ENCODE results near the gene ADCY9. TPM values are rescaled to one million over a fixed set of nuclear protein-coding genes. Genes with fewer than 3 reads are reported as not detected.
"Not testable (repeated sequence)": the region's sequence is repeated elsewhere in the genome, so short reads cannot be mapped to it uniquely, and the experiment has no call there.

Gene ADCY9
- 10.4 to 13.8 TPM (median 13.1 TPM) in 3 replicates for total RNA-seq

GRCh38 chr16:4116325-4117249, at the start of gene ADCY9:
ADCY9 (minus strand) TSS chr16:4116442; CDS start chr16:4115442, 1,000 bp downstream.
- DNase-seq (ENCODE audit: low spot score in 2 of 2, unreplicated experiment in 2 of 2), result peak; percentile 81 to 82
- peaks cover 36% of the 10 kb centered on the region for H3K4me1 Mint-ChIP-seq
- H3K9me3 Mint-ChIP-seq, result no peaks in the 10 kb centered on the region
- peaks cover 7% of the 10 kb centered on the region for H3K36me3 Mint-ChIP-seq
- peak within 1 kb of the TSS; percentile 71 for H3K4me3 Mint-ChIP-seq
- H3K27me3 Mint-ChIP-seq (ENCODE audit: low read depth), result no peaks in the 10 kb centered on the region
- H3K27ac Mint-ChIP-seq, result peak within 1 kb of the TSS; percentile 52
- TF ChIP-seq CTCF (IDR thresholded peaks at IDR 0.05; ENCODE audit: unreplicated experiment), result no peak

- no peak for DNase-seq (ENCODE audit: low spot score in 2 of 2, unreplicated experiment in 2 of 2)
- peaks cover 3% of the 10 kb centered on the region for H3K9me3 Mint-ChIP-seq
- no peaks in the 10 kb centered on the region for H3K4me1 Mint-ChIP-seq
- TF ChIP-seq CTCF (IDR thresholded peaks at IDR 0.05; ENCODE audit: unreplicated experiment), result no peak
- no peaks in the 10 kb centered on the region for H3K36me3 Mint-ChIP-seq
- H3K27ac Mint-ChIP-seq, result no peak overlapping the region
- no peaks in the 10 kb centered on the region for H3K27me3 Mint-ChIP-seq (ENCODE audit: low read depth)
- H3K4me3 Mint-ChIP-seq, result no peak overlapping the region
Measured at GRCh38 chr16:4160658-4161430, 44.6 kb upstream of the ADCY9 start.

GRCh38 chr16:4159726-4160125, 43.5 kb upstream of the ADCY9 start:
- Mint-ChIP-seq H3K4me1 (no peaks in the 10 kb centered on the region), H3K9me3 (peaks cover 4% of the 10 kb centered on the region), H3K36me3 (no peaks in the 10 kb centered on the region), H3K4me3 (no peak overlapping the region), H3K27ac (no peak overlapping the region), H3K27me3 (ENCODE audit: low read depth) (no peaks in the 10 kb centered on the region)
- TF ChIP-seq CTCF (IDR thresholded peaks at IDR 0.05; ENCODE audit: unreplicated experiment), result no peak
- no peak for DNase-seq (ENCODE audit: low spot score in 2 of 2, unreplicated experiment in 2 of 2)

- TF ChIP-seq CTCF (IDR thresholded peaks at IDR 0.05; ENCODE audit: unreplicated experiment), result no peak
- Mint-ChIP-seq H3K4me1 (no peaks in the 10 kb centered on the region), H3K36me3 (no peaks in the 10 kb centered on the region), H3K4me3 (no peak overlapping the region), H3K27ac (no peak overlapping the region), H3K27me3 (ENCODE audit: low read depth) (no peaks in the 10 kb centered on the region), H3K9me3 (peaks cover 4% of the 10 kb centered on the region)
- no peak for DNase-seq (ENCODE audit: low spot score in 2 of 2, unreplicated experiment in 2 of 2)
Measured at GRCh38 chr16:4158143-4159093, 42.2 kb upstream of the ADCY9 start.

- Mint-ChIP-seq H3K36me3 (no peaks in the 10 kb centered on the region), H3K27ac (no peak overlapping the region), H3K9me3 (peaks cover 4% of the 10 kb centered on the region), H3K4me3 (no peak overlapping the region), H3K27me3 (ENCODE audit: low read depth) (no peaks in the 10 kb centered on the region), H3K4me1 (peaks cover 2% of the 10 kb centered on the region)
- no peak for DNase-seq (ENCODE audit: low spot score in 2 of 2, unreplicated experiment in 2 of 2)
- no peak for TF ChIP-seq CTCF (IDR thresholded peaks at IDR 0.05; ENCODE audit: unreplicated experiment)
Measured at GRCh38 chr16:4157376-4157825, 41.2 kb upstream of the ADCY9 start.

- H3K36me3 Mint-ChIP-seq; H3K4me3 Mint-ChIP-seq; H3K9me3 Mint-ChIP-seq; DNase-seq (ENCODE audit: low spot score in 2 of 2, unreplicated experiment in 2 of 2); H3K27me3 Mint-ChIP-seq (ENCODE audit: low read depth); H3K4me1 Mint-ChIP-seq; H3K27ac Mint-ChIP-seq: not testable (repeated sequence)
Measured at GRCh38 chr16:4156503-4156902, 40.3 kb upstream of the ADCY9 start.

- not testable (repeated sequence) for H3K36me3 Mint-ChIP-seq; H3K4me3 Mint-ChIP-seq; DNase-seq (ENCODE audit: low spot score in 2 of 2, unreplicated experiment in 2 of 2); H3K9me3 Mint-ChIP-seq; H3K4me1 Mint-ChIP-seq; H3K27ac Mint-ChIP-seq; H3K27me3 Mint-ChIP-seq (ENCODE audit: low read depth)
Measured at GRCh38 chr16:4153364-4153763, 37.1 kb upstream of the ADCY9 start.
